SJCRH30 (cell line): ENCODE data around the gene SESN3. TPM values are rescaled to one million over a fixed set of nuclear protein-coding genes. Genes with fewer than 3 reads are reported as not detected.
"Not testable (repeated sequence)": the region's sequence is repeated elsewhere in the genome, so short reads cannot be mapped to it uniquely, and the experiment has no call there.

ENCODE experiments used
- DNase-seq, 2 experiments: peaks; one replicate each; pipeline ENCODE4 v3.0.0-alpha.2; 2015 to 2020
- H3K27ac ChIP-seq: fragments of 250-450 bp; sonication (Bioruptor Pico); 2 replicates; pipeline ENCODE4 v1.5.1; 2020; ENCODE audit warnings: mild to moderate bottlenecking, moderate library complexity
- H3K27me3 ChIP-seq: fragments of 250-450 bp; sonication (Bioruptor Pico); 2 replicates; pipeline ENCODE4 v1.5.1; 2020; ENCODE audit warnings: mild to moderate bottlenecking, moderate library complexity
- H3K36me3 ChIP-seq: fragments of 250-450 bp; sonication (Bioruptor Pico); 2 replicates; pipeline ENCODE4 v1.5.1; 2020; ENCODE audit warnings: mild to moderate bottlenecking, moderate library complexity
- H3K4me1 ChIP-seq: fragments of 250-450 bp; sonication (Bioruptor Pico); 2 replicates; pipeline ENCODE4 v1.5.1; 2020; ENCODE audit warnings: mild to moderate bottlenecking, moderate library complexity
- H3K4me3 ChIP-seq: fragments of 250-450 bp; sonication (Bioruptor Pico); 2 replicates; pipeline ENCODE4 v1.5.1; 2020; ENCODE audit warnings: mild to moderate bottlenecking, moderate library complexity
- H3K9me3 ChIP-seq: fragments of 250-450 bp; sonication (Bioruptor Pico); replicated peaks from 2 replicates; pipeline ENCODE4 v1.5.1; 2020; ENCODE audit warnings: mild to moderate bottlenecking, moderate library complexity
- total RNA-seq: library from RNA; depleted of rRNA; stranded (reverse); fragments of >200 nt; shearing (Covaris generic); gene quantifications from 2 replicates; pipeline ENCODE4 v1.2.3, GENCODE V29; 2014

Gene SESN3
- total RNA-seq, 1 experiment from 2014 or later = 12.2 TPM

DNA sequence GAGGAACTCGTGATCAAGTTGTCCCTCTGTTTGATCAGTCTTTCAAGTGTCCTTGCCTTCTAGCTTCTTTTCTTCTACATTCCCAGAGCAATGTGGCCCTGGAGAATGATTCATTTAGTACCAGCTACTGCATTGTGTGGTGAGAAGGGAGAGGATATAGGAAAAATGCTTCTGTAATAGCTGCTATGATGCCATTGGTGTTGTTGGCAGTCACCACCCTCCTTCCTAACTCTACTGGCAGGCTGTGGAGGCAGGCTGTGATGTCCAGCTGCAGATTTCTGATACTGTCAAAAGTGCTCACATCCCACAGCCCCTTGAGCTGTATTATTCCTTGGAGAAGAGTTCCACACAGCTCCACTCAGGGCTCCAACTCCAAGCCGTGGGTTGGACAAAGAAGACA lies 88.6 kb downstream of the SESN3 start:
- no peak overlapping the region for H3K27ac ChIP-seq
- H3K4me1 ChIP-seq = peaks cover 4% of the 10 kb centered on the region; the same call in 1 of the 2 replicates
- no peak for DNase-seq
- no peak overlapping the region for H3K4me3 ChIP-seq
- H3K27me3 ChIP-seq = no peaks in the 10 kb centered on the region
- H3K9me3 ChIP-seq = no peaks in the 10 kb centered on the region
- H3K36me3 ChIP-seq = no peaks in the 10 kb centered on the region

DNA sequence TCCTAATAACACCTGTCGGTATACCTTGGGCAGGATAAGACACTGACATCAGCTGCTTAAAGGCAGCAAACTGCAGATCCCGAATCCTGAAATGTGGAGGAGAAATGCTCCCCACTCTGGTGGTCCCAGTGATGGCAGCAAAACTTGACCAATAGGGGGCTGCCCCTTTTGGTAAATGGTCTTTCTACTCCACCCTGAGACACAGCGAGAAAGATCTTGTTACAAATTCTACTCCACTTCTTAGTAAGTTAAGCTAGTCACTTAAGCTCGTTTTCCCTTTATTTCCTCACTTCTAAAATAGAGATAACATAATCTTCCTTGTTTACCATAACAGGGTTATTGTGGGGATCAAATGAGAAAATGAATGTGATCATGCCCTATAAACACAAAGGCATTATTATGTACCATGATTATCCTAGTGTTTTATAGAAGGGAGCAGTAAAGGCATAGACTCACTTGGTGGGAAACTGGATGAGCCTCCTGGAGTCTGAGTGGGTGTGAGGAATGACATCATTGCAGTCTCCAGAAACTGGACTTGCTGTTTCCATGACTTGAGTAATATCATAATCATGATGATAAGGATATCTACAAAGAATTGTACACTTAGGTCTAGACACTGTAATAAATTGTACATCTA lies 90.5 kb downstream of the SESN3 start:
- no peaks in the 10 kb centered on the region for H3K36me3 ChIP-seq
- no peak overlapping the region for H3K27ac ChIP-seq
- H3K27me3 ChIP-seq = no peaks in the 10 kb centered on the region
- DNase-seq = no peak
- no peaks in the 10 kb centered on the region for H3K4me1 ChIP-seq
- H3K9me3 ChIP-seq = no peaks in the 10 kb centered on the region
- H3K4me3 ChIP-seq = no peak overlapping the region

DNA sequence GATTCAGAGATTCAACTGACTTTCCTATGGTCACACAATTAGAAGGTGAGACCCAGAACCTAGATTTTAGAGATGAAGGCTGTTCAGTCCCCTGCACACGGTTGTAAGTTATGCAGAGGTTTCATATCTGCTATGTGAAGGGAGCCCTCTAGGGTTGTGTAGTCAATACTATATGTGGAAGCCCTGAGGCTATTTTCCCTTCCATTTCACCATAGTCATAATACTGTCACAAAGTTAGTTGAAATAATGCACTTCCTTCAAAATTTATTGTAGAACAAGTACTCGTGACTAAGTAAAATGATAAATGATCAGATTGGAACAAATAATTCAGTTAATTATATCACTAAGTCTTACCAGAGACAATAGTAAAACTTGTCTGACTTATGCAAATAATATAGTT lies 92.6 kb downstream of the SESN3 start:
- no peaks in the 10 kb centered on the region for H3K9me3 ChIP-seq

DNA sequence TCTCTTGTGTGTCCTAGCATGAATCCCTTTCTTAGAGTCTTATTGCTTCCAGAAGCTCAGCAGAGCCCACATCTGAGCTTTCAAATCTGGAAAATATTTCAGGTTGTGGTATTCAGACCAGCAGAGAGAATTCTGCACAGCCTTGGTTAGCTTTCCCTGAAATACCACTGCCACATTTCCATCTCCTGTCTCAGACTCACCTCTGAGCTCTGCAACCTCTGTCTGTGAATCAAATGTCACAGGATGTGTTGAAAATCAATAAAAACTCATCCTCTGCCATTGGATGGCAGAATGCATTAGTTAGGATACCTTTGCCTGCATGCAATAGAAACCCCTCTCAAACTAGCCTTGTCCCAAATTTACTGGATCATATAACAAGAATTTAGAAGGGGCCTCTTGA lies 93.7 kb downstream of the SESN3 start:
- Histone ChIP-seq H3K4me1 (no peaks in the 10 kb centered on the region), H3K27me3 (no peaks in the 10 kb centered on the region), H3K9me3 (no peaks in the 10 kb centered on the region), H3K4me3 (no peak overlapping the region), H3K36me3 (no peaks in the 10 kb centered on the region), H3K27ac (no peak overlapping the region)
- DNase-seq = no peak

More for the DNA sequence above, 92.6 kb downstream of the SESN3 start:
- Histone ChIP-seq H3K27ac (no peak overlapping the region), H3K27me3 (no peaks in the 10 kb centered on the region), H3K4me3 (no peak overlapping the region), H3K4me1 (no peaks in the 10 kb centered on the region), H3K36me3 (no peaks in the 10 kb centered on the region)
- DNase-seq = no peak

DNA sequence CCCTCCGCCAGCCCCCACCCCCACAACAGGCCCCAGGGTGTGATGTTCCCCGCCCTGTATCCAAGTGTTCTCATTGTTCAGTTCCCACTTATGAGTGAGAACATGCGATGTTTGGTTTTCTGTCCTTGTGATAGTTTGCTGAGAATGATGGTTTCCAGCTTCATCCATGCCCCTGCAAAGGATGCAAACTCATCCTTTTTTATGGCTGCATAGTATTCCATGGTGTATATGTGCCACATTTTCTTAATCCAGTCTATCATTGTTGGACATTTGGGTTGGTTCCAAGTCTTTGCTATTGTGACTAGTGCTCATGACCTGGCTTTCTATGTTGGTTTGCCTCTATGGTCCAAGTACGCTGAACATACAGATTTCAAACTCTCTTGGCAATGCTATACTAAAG lies 94.3 kb downstream of the SESN3 start:
- DNase-seq, H3K27ac ChIP-seq, H3K36me3 ChIP-seq, H3K27me3 ChIP-seq, H3K4me1 ChIP-seq, H3K9me3 ChIP-seq, H3K4me3 ChIP-seq: not testable (repeated sequence)

DNA sequence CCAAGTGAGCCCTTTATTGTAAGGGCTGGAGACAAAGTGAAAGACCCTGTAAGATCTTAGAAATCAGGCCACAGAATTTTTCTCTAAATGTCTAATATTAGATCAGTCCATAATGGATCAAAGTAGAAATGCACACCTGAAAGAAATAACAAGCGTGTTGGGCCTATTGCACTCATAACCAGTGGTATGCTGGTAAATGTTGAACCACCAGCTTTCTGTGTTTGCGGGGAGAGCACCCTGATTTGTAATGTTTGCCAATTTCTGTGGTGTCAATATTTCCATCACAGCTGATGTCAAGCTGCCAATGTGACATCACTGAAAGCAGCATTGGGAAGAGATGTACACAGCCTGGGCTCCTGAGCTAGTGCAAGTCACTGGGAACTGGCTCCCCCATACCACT lies 95.1 kb downstream of the SESN3 start:
- no peak for DNase-seq
- Histone ChIP-seq H3K27me3 (no peaks in the 10 kb centered on the region), H3K27ac (no peak overlapping the region), H3K36me3 (no peaks in the 10 kb centered on the region), H3K9me3 (no peaks in the 10 kb centered on the region), H3K4me3 (no peak overlapping the region), H3K4me1 (no peaks in the 10 kb centered on the region)

DNA sequence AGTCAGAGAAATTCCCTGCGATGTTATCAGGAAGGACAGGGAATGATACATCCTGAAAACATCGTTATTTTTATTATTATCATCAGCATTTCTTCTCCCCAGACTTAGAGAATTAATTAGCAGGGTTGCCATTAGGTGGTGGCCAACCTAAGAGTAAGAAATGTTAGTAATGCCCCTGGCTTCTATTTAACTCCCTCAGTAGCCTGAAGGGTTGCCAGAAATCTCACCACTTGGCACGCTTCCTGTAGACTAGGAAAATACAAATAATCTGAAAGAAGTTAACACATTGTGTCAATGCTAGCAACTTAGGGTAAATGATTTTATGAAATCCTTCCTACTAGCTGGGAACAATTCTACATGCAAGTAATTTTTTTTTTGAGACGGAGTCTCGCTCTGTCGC lies 95.8 kb downstream of the SESN3 start:
- no peak overlapping the region for H3K4me3 ChIP-seq
- no peaks in the 10 kb centered on the region for H3K4me1 ChIP-seq
- DNase-seq = no peak
- H3K9me3 ChIP-seq = no peaks in the 10 kb centered on the region
- H3K27ac ChIP-seq = no peak overlapping the region
- H3K27me3 ChIP-seq = no peaks in the 10 kb centered on the region
- H3K36me3 ChIP-seq = no peaks in the 10 kb centered on the region

DNA sequence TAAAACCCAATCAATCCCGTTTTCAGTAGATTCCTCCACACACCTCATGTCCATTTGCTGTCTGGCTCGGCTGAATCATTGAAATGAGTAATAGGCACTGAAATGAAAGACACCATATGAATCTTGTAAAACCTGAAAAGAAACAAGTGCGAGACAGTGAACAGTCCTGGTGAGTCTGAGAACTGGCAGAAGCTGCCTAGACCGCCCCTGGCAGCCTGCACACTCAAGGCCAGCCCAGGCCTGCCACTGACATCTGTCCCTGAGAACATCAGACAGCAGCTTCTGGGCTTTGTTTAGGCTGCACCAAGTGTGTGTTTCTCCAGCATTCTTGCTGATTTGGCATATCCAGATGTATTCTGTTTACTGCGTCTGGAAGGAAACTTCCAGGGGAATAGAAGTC lies 96.5 kb downstream of the SESN3 start:
- H3K9me3 ChIP-seq = no peaks in the 10 kb centered on the region
- no peak overlapping the region for H3K27ac ChIP-seq
- no peaks in the 10 kb centered on the region for H3K27me3 ChIP-seq
- no peaks in the 10 kb centered on the region for H3K4me1 ChIP-seq
- H3K4me3 ChIP-seq = no peak overlapping the region
- no peaks in the 10 kb centered on the region for H3K36me3 ChIP-seq
- DNase-seq = no peak

DNA sequence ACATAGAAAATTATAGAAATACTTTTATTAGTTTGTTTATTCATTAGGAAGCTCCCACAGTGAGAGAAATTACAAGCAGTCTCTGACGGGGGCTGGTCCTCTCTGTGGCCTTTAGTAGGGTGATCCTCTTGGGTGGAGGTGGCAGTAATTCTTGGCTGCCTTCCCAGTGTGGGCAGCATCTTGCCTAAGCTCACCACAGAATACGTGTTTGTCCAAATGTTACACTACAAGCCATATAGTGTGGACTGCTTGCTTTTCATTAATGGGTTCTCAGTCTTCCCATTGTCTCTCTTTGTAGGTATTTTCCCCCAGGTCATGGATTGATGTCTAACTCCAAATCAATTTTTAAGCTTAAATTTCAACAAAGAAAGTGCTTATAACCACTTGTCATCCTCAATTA lies 98.0 kb downstream of the SESN3 start:
- Histone ChIP-seq H3K36me3 (no peaks in the 10 kb centered on the region), H3K9me3 (no peaks in the 10 kb centered on the region), H3K27ac (no peak overlapping the region), H3K4me3 (no peak overlapping the region), H3K27me3 (no peaks in the 10 kb centered on the region), H3K4me1 (no peaks in the 10 kb centered on the region)
- peak; percentile 22 to 53 for DNase-seq

DNA sequence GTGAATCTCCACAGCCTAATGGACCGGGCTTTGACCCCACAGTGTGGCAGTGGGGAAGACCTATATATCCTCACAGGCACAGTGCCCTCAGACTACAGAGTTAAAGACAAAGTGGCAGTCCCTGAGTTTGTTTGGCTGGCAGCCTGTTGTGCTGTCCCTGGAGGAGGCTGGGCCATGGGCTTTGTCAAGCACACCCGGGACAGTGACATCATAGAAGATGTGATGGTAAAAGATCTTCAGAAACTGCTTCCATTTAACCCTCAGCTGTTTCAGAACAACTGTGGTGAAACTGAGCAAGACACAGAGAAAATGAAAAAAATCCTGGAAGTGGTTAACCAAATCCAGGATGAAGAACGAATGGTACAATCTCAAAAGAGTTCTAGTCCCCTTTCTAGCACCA lies 102.4 kb downstream of the SESN3 start:
- Histone ChIP-seq H3K27me3 (no peaks in the 10 kb centered on the region), H3K9me3 (no peaks in the 10 kb centered on the region), H3K4me1 (no peaks in the 10 kb centered on the region), H3K4me3 (no peak overlapping the region), H3K36me3 (no peaks in the 10 kb centered on the region), H3K27ac (no peak overlapping the region)
- DNase-seq = no peak

DNA sequence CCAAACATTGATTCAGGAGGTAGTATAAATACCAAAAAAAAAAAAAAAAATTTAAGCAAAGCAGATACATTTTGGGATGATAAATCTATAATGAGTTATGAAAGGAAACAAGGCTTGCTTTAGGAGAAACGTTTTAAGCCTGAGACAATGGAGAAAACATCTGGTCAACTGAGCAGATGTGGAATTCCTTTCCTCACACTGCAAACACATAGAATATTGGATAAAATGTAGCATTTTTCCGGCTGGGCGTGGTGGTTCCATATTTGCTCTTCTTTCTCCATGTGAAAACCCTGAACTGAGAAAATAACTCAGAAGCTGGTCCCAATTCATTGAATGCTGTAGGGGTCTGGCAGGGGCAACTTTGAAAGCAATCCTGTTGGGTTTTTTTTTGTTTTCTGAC lies 107.4 kb downstream of the SESN3 start:
- no peaks in the 10 kb centered on the region for H3K36me3 ChIP-seq
- no peak for DNase-seq
- H3K27ac ChIP-seq = no peak overlapping the region
- H3K4me1 ChIP-seq = peaks cover 6% of the 10 kb centered on the region
- H3K9me3 ChIP-seq = no peaks in the 10 kb centered on the region
- H3K4me3 ChIP-seq = no peak overlapping the region
- H3K27me3 ChIP-seq = no peaks in the 10 kb centered on the region

DNA sequence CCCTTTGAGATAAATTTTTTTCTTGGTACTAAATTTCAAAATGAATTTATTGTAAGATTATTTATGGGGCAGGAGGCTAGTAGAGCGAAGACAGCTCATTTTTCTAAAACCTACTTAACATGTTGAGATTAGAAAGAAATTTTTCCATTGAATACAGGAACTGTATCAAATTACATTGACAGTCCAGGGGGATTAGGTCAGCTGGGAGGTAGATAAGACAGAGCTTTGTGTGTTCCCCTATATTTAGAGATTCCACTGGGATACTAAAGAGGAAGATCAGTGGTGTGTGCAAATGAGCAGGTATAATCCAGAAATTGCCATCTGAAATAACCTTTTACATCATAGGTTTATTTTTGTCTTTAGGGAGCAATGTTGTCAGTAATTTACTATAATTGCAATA lies 109.3 kb downstream of the SESN3 start:
- no peak overlapping the region for H3K4me3 ChIP-seq
- DNase-seq = peak in 1 of 2 experiments; percentile 55
- H3K27ac ChIP-seq = no peak overlapping the region
- no peaks in the 10 kb centered on the region for H3K36me3 ChIP-seq
- H3K27me3 ChIP-seq = no peaks in the 10 kb centered on the region
- peaks cover 6% of the 10 kb centered on the region for H3K4me1 ChIP-seq
- no peaks in the 10 kb centered on the region for H3K9me3 ChIP-seq

DNA sequence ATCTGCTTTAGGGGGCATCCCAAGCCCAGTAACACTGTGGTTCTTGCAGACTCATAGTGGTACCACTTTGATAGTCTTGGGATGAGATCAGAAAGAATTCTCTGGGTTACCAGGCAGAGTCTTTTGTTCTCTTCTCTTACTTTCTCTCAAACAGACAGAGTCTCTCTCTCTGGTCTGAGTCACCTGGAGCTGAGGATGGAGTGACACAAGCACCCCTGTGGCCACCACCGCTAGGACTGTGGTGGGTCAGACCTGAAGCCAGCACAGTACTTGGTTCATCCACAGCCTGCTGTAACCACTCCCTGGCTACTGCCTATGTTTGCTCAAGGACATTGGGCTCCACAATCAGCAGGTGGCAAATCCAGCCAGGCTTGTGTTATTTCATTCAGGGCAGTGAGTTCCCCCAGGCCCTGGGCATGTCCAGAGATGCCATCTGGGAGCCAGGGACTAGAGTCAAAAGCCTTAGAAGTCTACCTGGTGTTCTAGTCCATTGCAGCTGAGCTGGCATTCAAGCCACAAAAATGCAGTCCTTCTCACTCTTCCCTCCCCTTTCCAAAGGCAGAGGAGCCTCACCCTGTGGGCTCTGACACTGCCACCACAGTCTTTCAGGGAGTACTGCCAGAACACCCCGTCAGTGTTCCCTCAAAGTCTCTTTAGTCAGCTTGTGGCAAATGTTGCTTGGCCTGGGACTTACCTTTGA lies 111.5 kb downstream of the SESN3 start:
- Histone ChIP-seq H3K27me3 (no peaks in the 10 kb centered on the region), H3K36me3 (no peaks in the 10 kb centered on the region)
- DNase-seq = no peak

DNA sequence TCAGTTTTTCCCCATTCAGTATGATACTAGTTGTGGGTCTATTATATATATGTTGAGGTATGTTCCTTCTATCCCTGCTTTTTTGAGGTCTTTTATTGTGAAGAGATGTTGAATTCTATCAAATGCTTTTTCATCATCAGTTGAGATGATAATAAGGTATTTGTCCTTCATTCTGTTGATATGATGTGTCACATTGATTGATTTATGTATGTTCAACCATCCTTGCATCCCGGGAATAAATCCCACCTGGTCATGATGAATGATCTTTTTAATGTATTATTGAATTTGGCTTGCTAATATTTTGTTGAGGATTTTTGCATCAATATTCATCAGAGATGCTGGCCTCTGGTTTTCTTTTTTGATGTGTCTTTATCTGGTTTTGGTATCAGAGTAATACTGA lies 115.4 kb downstream of the SESN3 start:
- no peak overlapping the region for H3K4me3 ChIP-seq

More for the DNA sequence above, 111.5 kb downstream of the SESN3 start:
- Histone ChIP-seq H3K4me1 (peaks cover 6% of the 10 kb centered on the region), H3K27ac (no peak overlapping the region), H3K4me3 (no peak overlapping the region), H3K9me3 (no peaks in the 10 kb centered on the region)

More for the DNA sequence above, 115.4 kb downstream of the SESN3 start:
- Histone ChIP-seq H3K27me3 (no peaks in the 10 kb centered on the region), H3K36me3 (no peaks in the 10 kb centered on the region), H3K27ac (no peak overlapping the region), H3K4me1 (no peaks in the 10 kb centered on the region), H3K9me3 (no peaks in the 10 kb centered on the region)
- DNase-seq = no peak
